HG03064 (cell line): ENCODE measurements around the gene DDX41.
"Not testable (repeated sequence)": the region's sequence is repeated elsewhere in the genome, so short reads cannot be mapped to it uniquely, and the experiment has no call there.

ENCODE experiments used
- ATAC-seq: cut with Tn5 transposase; IDR thresholded peaks from one replicate; pipeline ENCODE4 v1.9.1; 2021; ENCODE audit warnings: low read depth; ENCODE audit not compliant: unreplicated experiment

DDX41 gene

DNA sequence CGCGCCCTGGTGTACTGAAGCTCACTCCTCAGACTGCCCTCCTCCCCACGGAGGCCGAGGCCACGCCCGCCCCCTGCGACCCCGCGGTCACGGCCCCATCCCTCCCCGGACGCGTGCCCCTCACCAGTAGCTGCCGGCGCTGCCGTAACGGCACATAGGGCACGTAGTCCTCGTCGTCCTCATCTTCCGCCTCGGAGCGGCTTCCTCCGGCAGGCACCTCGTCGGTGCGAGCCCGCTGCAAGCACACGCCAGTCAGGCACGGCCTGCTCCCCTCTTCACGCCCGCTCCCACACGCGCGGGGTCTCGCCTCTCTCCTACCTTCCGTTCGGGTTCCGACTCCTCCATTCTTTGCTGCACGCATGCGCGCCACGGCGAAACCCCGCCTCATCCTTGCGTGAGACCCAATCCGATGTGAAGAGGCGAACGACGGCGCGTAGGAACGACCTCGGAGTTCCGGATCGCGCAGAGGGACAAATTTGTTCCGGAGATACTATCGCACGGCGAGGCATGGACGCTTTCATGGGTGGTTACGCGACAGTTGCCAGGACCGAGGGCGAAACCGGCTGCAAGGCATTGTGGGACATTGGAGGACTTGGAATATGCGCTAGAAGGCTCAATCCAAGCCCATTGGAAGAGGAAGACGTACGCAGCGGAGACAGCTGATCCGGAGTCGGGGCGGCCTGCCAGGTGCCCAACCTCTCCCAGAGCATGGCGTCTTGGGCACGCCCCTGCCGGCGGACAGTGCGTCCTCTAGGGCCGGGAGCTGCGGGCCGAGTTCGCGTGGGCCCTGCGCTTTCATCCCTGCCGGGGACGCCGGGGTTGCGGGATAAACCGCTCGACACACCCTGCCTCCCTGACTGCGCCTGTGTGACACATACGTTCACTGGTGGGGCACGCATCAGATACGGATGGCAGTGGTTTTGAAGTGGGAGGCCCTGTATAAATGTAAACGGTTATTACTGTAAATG lies at the start of gene DDX41:
TSS of gene DDX41 (minus strand) at position 361 of the 968 bp plus-strand sequence. CDS start at position 345, 16 bp downstream.
- ATAC-seq: peak; percentile 67

DNA sequence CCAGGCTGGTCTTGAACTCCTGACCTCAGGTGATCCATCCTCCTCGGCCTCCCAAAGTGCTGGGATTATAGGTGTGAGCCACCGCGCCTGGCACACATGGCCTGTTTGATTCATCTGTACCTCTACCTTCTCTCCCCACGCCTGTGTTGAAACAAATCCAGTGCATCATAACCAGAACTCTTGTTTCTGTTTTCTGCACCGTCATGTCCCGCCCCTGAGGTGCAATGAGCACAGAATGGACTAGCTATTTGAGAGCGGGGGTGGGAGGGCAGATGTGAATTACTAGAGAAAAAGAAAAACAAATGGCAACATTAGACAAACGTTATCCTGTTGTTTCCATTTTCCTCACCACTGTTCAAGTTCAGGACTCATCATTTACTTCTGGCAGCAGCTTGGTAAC lies 48.3 kb upstream of the DDX41 start:
- ATAC-seq: no peak

DNA sequence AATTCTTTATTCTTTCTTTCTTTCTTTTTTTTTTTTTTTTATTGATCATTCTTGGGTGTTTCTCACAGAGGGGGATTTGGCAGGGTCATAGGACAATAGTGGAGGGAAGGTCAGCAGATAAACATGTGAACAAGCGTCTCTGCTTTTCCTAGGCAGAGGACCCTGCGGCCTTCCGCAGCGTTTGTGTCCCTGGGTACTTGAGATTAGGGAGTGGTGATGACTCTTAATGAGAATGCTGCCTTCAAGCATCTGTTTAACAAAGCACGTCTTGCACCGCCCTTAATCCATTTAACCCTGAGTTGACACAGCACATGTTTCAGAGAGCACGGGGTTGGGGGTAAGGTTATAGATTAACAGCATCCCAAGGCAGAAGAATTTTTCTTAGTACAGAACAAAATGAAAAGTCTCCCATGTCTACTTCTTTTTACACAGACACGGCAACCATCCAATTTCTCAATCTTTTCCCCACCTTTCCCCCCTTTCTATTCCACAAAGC lies 42.7 kb upstream of the DDX41 start:
- not testable (repeated sequence) for ATAC-seq

DNA sequence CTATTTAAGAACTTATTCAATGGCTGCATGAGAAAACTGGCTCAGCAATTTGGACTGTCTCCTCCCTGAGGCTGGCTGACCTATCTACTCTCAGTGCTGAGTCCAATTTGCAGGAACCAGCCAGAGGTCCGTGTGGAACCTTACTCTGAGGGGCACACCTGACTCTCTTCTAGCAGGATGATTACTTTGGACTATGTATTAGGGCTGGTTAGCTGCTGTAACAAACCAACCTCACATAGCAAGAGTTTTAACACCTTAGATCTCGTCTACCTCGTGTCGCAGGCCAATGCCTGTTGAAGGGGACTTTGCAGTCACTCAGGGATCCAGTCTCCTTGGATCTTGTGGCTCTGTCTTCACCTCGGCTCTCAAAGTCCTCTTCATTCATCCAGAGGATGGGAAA lies 41.0 kb upstream of the DDX41 start:
- no peak for ATAC-seq

DNA sequence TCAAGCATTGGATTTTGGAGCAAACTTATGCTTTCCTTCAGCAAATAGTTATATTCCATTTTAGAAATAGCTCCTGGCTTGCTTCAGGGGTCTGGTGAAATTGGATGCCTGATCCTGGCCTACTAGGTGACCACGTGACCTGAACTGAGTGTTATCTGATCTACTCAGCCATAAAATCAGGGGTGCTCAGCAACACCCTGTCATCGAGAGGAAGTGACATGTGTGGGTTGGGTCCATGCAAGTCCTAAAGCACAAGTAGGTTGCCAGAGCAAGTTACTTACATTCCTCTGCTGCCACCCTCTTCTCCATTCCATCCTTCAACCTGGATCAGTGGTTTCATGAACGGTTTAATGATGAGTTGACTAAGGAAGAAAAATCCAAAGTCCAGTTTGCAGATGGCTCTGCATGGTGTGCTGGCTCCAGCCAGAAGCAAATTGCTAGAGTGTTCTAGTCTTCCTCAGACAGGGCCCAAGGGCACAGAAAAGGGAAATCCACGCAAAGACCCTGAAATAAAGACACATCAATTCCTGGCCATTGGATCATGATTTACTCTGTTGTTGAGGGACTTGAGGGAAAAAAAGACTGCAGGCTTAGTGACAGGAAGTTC lies 40.4 kb upstream of the DDX41 start:
- no peak for ATAC-seq

DNA sequence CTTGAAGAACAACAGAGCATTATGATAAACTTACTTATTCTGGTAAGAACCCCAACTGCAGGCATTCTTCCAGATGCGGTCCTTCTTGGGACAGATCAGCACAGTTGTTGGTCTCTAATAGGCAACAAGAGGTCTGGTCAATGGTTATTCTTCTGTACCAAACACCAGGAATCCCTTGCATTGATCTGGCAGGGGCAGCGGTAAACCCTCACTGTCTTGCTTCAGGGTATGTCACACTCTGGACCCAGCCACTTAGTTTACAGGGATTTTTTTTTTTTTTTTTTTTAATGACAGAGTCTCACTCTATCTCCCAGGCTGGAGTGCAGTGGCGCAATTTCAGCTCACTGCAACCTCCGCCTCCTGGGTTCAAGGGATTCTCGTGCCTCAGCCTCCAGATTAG lies 38.9 kb upstream of the DDX41 start:
- no peak for ATAC-seq

DNA sequence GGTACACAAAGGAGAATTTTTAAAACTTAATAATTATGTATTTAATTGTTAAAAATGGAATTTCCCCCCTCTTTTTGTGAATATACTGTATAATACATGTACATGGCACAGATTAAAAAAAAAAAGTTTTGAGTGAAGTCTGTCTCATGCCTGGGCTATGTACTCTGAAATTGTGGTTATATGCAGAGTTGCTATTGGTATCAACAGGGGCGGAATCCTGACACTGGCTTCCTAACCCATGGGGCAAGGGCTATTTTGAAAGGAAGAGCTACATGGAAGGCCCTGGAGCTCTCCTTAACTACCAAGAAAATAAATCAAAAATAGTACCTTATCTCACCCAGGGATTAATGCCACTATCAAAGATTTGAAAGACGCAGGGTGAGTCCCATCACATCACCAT lies 38.5 kb upstream of the DDX41 start:
- no peak for ATAC-seq

DNA sequence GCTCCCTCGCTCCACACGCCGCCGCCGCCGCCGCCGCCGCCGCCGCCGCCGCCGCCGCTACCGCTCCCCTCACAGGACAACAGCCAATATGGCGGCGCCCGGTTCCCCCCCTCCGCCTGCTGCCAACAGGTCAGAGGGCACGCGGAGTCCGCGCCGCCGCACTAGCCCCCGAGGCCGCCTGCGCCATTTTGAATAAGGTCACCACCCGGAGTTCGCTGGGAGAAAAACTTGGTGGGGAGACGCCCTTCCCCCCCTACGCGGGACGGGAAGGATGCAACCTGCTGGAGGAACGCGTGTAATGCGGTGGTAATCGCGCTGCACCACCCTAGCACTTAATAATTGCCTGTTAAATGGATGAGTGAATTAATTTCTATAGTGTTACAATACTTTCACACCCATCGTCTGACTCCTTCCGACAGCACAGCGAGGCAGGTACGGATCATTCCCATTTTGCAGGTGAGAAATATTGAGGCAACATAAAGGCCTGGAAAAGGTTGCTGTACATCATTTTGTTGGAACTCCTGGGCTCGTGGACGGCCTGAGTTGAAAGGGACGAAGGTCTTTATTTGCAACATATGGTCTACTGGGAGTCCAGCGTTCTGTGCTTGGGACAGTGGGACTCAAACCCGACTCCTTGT lies 37.8 kb upstream of the DDX41 start, which contains the start of gene FAM193B:
TSS of gene FAM193B (minus strand) at position 90 of the 638 bp plus-strand sequence. CDS start 105 bp downstream, outside the sequence.
- peak; percentile 92 for ATAC-seq

DNA sequence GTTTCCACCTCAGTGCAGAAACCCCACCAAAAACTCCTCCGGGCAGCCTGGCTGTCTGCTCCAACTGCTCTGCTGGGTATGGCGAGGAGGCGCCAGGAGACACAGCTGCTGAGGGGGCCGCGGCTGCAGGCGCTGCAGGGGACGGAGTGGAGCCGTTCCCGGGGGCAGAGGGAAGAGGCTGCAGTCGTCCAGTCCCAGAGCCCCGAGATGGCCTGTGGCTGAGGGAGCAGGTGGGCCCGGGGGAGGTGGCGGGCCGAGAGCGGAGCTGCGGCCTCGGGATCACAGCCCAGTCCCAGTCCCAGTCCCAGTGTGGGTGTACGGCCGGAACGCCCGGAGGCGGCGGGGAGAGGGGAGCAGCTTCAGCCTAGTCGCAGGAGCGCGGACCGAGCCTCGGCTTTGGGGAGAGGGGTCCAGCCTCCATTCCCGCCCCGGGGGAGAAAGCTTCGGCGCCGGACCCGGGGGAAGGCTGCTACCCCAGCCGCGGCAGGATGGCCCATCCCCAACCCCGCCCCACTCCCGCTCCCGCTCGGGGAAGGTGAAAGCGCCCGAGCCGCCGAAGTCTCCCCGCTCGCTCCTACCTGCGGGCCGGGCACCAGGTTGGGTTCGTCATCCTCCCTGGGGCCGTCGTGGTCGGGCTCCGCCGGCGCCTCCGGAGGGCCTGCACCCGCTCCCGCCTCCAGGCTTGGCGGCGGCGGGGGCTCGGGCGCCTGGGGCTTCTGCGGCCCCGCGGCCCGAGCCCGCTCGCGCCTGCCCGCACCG lies 37.1 kb upstream of the DDX41 start:
- peak; percentile 40 for ATAC-seq

DNA sequence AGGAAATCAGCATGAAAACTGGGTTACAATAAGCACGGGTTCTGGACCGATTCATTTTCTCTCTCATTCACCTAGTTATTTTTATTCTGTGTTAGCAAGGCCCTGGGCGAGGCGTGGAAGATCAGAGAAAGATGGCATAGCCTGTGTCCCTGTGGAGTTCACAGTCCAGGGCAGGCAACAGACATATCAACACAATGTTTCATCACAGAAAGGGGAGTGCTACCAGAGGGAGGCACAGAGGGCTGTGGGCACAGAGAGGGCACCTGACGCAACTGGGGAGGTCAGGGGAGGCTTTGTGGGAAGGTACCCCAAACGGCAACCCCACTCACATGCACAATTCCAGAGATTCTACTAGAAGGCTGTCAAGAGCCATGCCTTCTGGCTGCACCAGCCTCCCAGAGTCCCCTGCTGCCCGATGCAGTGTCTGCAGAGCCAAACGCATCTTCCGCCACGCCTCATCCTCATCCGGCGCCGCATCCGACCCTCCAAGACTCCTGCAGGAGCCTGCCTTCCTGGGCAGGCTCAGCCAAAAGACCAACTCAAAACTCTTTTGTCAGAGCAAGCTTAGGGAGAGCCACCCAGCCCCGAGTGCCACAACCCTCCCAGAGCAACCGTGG lies 36.2 kb upstream of the DDX41 start:
- no peak for ATAC-seq

DNA sequence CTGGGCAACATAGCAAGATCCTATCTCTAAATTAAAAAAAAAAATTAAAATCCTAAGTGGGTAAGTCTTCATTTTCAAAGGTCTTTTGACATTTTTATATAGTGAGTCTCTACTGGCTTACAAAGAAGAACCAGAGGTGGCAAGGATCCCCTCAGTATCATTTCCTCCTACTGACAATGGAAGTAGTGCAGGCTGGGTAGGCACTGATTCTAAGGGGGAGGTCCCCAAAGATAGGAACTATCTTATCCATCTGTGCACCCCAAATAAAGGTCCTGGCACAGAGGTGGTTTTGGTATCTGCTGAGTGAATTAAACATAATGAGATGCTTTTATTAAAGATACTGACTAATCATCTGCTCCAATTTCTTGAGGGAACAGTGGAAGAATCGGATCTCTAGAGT lies 33.4 kb upstream of the DDX41 start:
- no peak for ATAC-seq

DNA sequence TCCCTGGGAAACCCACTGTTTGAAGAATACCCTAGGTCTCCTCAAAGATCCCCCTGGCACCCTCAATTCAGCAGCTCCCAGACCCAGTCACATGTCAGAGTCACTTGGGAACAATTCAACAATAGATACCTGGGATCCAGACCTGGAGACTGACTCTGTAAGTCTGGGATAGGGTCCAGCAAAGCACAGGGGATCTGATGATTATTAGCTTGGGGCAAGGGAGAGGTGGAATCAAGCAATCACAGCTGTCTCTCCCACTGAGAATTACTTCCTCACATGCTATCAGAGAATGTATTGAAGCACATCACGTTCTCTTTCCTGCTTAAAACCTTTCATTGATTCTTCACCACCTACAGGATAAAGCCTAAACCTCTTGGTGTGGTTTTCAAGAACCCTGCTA lies 31.7 kb upstream of the DDX41 start:
- no peak for ATAC-seq

DNA sequence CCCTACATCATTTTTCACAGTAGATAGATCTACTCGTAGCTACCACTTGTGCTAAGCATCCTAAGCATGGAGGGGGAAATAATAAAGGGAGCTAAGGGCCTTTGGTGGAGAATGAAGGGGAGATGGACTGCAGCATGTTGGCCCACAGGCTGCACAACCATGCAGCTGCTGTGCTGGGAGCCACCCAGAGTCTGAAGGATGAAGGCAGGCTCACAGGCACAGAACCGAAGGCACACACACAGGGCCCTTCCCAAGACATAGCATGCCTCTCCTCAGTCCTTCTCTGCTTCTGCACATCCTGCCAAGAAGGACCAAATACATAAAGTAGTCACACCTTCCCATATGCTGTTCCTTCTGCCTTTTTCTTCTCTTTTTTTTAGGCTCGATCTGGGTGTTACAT lies 31.0 kb upstream of the DDX41 start:
- ATAC-seq: no peak

DNA sequence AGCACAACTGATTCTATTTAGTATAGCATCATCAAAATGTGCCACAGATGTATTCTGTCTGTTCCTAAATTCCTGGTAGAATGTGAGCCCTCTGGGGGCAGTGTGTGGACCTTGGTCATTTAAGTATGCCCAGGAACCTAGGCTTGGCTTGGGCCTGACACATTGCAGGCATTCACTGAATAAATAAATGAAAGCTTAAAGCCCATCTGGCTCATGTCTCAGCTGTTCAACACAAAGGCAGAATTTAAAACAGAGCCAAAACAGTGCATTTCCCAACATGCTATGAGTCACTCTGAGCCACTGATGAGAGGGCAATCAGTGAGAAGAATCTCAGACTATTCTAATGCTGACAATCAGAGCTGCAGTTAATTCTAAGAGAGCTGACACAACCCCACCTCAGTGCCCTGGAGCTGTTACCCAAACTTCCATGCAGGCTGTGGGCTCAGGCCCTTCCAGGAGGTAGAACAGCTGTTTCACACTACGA lies 29.5 kb upstream of the DDX41 start:
- ATAC-seq: no peak

DNA sequence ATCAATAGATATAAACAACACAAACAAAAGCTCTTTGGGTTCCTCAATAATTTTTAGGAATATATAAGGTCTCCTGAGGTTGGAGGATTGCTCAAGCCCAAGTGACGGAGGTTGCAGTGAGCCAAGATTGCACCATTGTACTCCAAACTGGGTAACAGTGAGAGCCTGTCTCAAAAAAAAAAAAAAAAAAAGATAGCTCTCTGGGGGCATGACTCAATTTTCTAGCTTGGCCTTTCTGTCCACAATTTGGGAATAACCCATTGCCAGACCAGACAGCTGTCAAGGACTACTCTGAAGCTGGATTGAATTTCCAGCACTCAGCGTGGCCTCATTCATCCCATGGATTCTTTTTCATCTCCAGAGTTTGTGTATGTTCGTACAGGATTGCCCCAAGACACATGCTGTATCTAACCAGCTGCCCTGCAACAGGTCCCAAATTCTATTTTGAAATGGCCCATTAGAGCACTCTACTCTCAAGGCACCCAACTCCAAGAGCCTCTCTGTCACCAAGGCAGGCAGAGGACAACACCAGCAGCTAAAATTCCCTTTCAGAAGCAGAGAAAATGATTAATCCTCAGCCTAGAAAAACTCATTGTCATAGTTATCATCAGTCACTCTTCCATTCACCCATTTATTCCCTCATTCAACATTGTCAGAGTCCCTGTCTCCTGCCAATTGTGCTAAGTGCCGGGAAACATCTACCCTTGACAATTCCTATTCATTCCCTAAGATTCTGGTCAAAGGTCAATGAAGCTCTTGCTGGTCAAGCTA lies 28.9 kb upstream of the DDX41 start:
- no peak for ATAC-seq

DNA sequence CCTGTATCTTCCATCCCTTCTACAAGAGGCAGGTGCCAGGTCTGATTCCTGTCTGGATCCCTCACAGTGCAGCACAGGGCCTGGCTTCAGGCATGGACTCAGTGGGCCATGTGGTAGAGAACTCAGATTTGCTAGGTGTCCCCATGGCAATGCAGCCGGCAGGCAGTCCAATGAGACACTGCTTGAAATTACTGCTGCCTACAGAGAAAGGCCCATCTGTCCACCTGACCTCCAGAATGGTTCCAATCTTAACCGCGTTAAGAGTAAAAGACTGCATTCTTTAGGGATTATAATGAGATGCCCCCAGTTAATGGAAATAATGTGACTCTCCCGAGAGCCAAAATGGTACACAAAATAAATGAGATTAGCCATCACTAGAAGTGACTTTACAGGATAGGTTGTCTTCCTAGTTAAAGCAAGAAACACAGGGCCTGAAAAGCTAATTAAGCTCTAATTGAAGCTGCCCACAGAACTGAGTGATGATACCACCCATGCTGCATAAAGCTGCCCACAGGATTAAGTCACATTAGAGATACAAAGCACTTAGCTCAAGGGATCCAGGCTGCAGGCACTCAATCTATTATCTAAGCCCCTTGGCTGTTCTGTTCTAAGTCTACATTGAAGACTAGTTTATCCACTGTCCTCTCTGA lies 26.2 kb upstream of the DDX41 start:
- no peak for ATAC-seq

DNA sequence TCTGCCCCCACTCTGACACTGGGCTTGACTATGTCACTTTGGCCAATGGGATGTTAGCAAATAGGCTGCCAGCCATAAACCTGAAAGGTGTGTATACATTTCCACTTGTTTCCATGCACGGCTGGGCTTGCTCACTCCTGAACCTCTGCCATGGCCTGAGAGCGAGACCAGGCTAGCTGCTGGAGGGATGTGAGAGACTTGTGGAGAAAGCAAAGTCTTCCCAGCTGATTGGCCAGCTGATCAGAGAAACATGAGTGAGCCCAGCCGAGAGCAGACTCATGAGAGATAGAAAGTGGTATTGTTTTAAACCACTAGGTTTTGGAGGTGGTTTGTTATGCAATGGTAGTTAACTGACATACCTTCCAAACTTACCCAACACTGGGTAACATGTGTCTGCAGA lies 23.7 kb upstream of the DDX41 start:
- ATAC-seq: no peak

DNA sequence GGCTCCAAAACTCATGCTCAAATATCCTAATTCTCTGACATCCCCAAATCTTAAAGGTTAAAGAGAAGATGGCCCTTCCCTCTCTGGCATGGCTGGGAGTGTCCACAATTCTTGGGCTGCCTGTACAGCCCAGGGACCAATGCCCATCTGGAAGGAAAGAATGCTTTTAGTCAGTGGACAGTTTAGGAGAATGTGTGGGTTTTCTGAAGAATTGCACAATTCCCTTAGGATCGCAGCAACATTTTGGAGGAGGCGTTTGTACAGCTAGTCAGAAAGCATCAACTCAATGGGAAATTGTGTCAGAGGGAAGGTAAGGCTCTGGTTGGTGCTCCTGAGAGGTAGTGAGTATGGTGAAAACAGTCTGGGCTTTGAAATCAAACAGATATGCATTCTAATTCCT lies 22.6 kb upstream of the DDX41 start:
- no peak for ATAC-seq

DNA sequence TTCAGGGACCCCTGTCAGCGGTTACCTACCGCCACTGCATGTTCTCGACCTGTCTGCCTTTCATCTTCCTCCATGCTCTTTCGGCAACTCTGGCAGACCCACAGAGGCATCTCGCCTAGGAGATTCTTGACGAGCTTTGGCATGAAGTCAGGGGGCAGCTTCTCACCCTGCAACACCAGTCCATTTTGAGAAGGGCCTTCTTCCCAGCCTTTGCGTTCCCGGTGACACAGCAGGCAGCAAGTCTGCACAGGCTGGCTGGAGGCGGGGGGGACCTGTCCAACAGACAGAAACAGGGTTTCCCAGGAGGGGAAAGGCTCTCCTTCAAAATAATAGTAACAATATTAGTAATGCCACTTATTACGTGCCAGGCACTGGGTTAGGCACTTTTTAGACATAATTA lies 22.1 kb upstream of the DDX41 start:
- no peak for ATAC-seq
